Measurements from ENCODE around the gene NCKAP5. TPM values are rescaled to one million over a fixed set of nuclear protein-coding genes. Genes with fewer than 3 reads are reported as not detected.

NCKAP5 gene
- total and polyA plus RNA-seq, 9 of the 15 experiments (the other 6 are each of a cell fraction or from before 2014, with no cell fraction given), result not detected

DNA sequence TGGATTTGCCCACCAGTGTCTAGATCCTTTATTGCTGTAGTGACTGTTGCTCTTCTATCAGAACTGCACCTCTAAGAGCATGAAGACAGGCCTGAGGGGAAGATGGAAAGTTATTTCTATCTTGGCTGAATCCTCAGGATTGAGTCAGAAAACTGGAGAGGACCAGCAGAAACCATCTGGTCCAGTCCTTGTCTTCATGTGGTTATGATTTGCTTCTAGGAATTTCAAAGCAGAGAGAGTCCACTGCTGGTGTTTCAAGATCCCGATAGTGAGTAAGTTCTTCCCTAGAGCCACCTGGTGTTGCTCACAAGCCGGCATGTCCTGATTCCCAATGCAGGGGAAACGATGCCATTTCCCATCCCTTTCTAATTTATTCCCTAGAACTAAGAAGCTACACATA is 84.2 kb downstream of the NCKAP5 start:
- POLR2A ChIA-PET, result no interaction called here
- no peak for TF ChIP-seq DNMT1 (IDR thresholded peaks at IDR 0.05)
- no peak for TF ChIP-seq KLF16 (IDR thresholded peaks at IDR 0.05)
- TF ChIP-seq, protein P1, sequence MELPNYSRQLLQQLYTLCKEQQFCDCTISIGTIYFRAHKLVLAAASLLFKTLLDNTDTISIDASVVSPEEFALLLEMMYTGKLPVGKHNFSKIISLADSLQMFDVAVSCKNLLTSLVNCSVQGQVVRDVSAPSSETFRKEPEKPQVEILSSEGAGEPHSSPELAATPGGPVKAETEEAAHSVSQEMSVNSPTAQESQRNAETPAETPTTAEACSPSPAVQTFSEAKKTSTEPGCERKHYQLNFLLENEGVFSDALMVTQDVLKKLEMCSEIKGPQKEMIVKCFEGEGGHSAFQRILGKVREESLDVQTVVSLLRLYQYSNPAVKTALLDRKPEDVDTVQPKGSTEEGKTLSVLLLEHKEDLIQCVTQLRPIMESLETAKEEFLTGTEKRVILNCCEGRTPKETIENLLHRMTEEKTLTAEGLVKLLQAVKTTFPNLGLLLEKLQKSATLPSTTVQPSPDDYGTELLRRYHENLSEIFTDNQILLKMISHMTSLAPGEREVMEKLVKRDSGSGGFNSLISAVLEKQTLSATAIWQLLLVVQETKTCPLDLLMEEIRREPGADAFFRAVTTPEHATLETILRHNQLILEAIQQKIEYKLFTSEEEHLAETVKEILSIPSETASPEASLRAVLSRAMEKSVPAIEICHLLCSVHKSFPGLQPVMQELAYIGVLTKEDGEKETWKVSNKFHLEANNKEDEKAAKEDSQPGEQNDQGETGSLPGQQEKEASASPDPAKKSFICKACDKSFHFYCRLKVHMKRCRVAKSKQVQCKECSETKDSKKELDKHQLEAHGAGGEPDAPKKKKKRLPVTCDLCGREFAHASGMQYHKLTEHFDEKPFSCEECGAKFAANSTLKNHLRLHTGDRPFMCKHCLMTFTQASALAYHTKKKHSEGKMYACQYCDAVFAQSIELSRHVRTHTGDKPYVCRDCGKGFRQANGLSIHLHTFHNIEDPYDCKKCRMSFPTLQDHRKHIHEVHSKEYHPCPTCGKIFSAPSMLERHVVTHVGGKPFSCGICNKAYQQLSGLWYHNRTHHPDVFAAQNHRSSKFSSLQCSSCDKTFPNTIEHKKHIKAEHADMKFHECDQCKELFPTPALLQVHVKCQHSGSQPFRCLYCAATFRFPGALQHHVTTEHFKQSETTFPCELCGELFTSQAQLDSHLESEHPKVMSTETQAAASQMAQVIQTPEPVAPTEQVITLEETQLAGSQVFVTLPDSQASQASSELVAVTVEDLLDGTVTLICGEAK (IDR thresholded peaks at IDR 0.05), result no peak
- TF ChIP-seq, protein P1 (CRISPR knock-in tag; IDR thresholded peaks at IDR 0.05), result no peak
- DNase-seq (ENCODE audit: extremely low read depth in 1 of 4, low spot score in 3 of 4) (no peak), FAIRE-seq (no peak), ATAC-seq (no peak)
- Histone ChIP-seq H3K79me2 (ENCODE audit: control insufficient read depth, insufficient read depth, low read length) (no peaks in the 10 kb centered on the region), H2AFZ (ENCODE audit: low read depth, low read length) (no peak overlapping the region), H4K20me1 (replicated peaks; ENCODE audit: control insufficient read depth, insufficient read depth, low read length) (no peaks in the 10 kb centered on the region), H3K4me3 (no peak overlapping the region), H3K27me3 (ENCODE audit: control insufficient read depth in 2 of 2, insufficient read depth in 2 of 2, low read length in 2 of 2) (no peaks in the 10 kb centered on the region), H3K4me2 (ENCODE audit: insufficient read depth, low read length) (no peak overlapping the region), H3K9me3 (replicated peaks; ENCODE audit: control insufficient read depth, insufficient read depth, low read depth, low read length) (no peaks in the 10 kb centered on the region), H3K9ac (ENCODE audit: insufficient read depth in 1 of 2, low read depth in 2 of 2, low read length in 2 of 2) (no peak overlapping the region), H3K27ac (ENCODE audit: extremely low read depth, low read depth, low read length) (no peak overlapping the region), H3K9me1 (ENCODE audit: control insufficient read depth, insufficient read depth, low read length) (no peaks in the 10 kb centered on the region), H3K36me3 (ENCODE audit: control insufficient read depth, insufficient read depth, low read length) (no peaks in the 10 kb centered on the region), H3K4me1 (replicated peaks in 1 of 2; ENCODE audit: control insufficient read depth in 2 of 2, insufficient read depth in 2 of 2, low read length in 2 of 2) (no peaks in the 10 kb centered on the region)
- intact Hi-C loops (cut with micrococcal nuclease) (no loop called here), in situ Hi-C loops (cut with MboI) (no loop called here)
- CTCF ChIA-PET (ENCODE audit: low intra/inter-chr PET ratio), result no interaction called here
- 0% methylated on average over 3 of the region's 3 CpGs for WGBS (ENCODE audit: insufficient coverage, low coverage, missing lambda C conversion rate)
- no TSS peak for BruUV-seq (replicated peaks)

Data from K562 (cell line).